ENCODE results near the gene ERICH6B. TPM values are rescaled to one million over a fixed set of nuclear protein-coding genes. Genes with fewer than 3 reads are reported as not detected.
"Not testable (repeated sequence)": the region's sequence is repeated elsewhere in the genome, so short reads cannot be mapped to it uniquely, and the experiment has no call there.

Gene ERICH6B
- not detected for total RNA-seq

DNA sequence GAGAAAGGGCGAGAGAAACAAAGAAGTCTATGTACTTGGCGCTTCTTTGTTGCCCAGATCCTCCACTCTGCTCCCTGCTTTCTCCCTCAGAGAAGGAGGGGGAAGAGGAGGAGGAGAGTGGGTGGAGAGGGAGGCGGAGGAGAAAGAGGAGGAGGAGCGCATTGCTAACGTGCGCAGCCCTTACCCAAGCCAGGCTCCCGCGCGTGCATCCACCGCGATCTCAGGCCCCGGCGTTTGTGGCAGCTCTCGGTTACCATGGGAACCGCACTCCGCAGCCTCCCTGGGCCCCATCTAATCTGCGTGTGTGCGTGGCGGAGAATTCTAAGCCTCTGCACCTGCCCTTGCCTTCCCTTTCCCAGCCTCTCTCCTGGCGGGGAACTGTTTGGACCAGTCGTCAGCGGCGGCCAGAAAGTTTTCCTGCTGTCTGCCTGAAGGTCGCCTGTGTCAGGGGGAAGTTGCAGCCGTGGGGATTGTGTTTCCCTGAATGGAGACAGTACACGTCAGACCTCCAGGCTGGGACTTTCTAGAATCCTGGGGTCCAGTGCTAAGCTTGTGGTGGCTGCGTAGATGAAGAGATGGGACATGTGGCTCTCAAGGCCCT, at the start of gene ERICH6B:
TSS of gene ERICH6B (minus strand) at position 239 of the 601 bp plus-strand sequence. CDS start 18,734 bp downstream, outside the sequence.
- Histone ChIP-seq H3K4me3 (peak within 1 kb of the TSS in 1 of 2 donors; percentile 31), H3K27me3 (peaks cover 28% of the 10 kb centered on the region), H3K27ac (no peak within 1 kb of the TSS), H3K4me1 (peaks cover 0 to 9% (median 0%) of the 10 kb centered on the region in 3 donors), H3K9me3 (no peaks in the 10 kb centered on the region), H3K36me3 (no peaks in the 10 kb centered on the region)
- ATAC-seq: peak; percentile 25
- WGBS, 2 donors (ENCODE audit: low coverage in 1 of 2): 6 to 19% methylated on average over 2 to 7 of the region's 27 CpGs
- no peak for TF ChIP-seq EP300 (IDR thresholded peaks at IDR 0.05)
- TF ChIP-seq, protein P1, sequence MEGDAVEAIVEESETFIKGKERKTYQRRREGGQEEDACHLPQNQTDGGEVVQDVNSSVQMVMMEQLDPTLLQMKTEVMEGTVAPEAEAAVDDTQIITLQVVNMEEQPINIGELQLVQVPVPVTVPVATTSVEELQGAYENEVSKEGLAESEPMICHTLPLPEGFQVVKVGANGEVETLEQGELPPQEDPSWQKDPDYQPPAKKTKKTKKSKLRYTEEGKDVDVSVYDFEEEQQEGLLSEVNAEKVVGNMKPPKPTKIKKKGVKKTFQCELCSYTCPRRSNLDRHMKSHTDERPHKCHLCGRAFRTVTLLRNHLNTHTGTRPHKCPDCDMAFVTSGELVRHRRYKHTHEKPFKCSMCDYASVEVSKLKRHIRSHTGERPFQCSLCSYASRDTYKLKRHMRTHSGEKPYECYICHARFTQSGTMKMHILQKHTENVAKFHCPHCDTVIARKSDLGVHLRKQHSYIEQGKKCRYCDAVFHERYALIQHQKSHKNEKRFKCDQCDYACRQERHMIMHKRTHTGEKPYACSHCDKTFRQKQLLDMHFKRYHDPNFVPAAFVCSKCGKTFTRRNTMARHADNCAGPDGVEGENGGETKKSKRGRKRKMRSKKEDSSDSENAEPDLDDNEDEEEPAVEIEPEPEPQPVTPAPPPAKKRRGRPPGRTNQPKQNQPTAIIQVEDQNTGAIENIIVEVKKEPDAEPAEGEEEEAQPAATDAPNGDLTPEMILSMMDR (IDR thresholded peaks at IDR 0.05): no peak
- TF ChIP-seq POLR2AphosphoS5 (IDR thresholded peaks at IDR 0.05): no peak
- TF ChIP-seq POLR2A (IDR thresholded peaks at IDR 0.05): no peak

DNA sequence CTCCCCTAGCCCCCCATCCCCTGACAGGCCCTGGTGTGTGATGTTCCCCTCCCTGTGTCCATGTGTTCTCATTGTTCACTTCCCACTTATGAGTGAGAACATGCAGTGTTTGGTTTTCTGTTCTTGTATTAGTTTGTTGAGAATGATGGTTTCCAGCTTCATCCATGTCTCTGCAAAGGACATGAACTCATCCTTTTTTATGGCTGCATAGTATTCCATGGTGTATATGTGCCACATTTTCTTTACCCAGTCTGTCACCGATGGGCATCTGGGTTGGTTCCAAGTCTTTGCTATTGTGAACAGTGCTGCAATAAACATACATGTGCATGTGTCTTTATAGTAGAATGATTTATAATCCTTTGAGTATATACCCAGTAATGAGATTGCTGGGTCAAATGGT, 47.4 kb upstream of the ERICH6B start:
- H3K36me3 ChIP-seq, H3K4me3 ChIP-seq, H3K4me1 ChIP-seq, H3K9me3 ChIP-seq, ATAC-seq, H3K27me3 ChIP-seq, H3K27ac ChIP-seq: not testable (repeated sequence)
- WGBS, 2 donors (ENCODE audit: low coverage in 1 of 2): 92% methylated on average over 1 of the region's 1 CpG; no CpG with 5 or more reads in 1 of the 2 donors

DNA sequence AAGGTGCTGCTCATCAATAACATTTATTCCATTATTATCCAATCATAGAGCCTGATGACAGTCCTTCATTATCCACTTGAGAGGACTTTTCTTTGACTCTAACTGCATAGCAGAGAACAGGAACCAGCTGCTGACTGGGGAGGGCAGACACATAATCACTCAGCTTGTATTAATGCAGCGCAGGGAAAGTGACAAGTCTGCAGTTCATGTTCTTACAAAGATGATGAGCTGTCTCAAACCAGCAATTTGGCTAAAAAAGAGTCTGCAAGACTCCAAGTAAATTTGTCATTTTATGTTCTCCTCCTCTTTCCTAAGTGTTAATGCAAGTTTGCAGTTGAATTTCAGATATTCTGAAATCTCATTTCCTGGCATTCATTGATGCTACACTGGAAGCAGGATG, 46.6 kb upstream of the ERICH6B start:
- Histone ChIP-seq H3K9me3 (peaks cover 0 to 8% (median 0%) of the 10 kb centered on the region in 3 donors), H3K4me1 (no peaks in the 10 kb centered on the region), H3K36me3 (no peaks in the 10 kb centered on the region), H3K4me3 (no peak overlapping the region), H3K27ac (no peak overlapping the region), H3K27me3 (no peaks in the 10 kb centered on the region)
- no peak for ATAC-seq
- WGBS, 2 donors (ENCODE audit: low coverage in 1 of 2): 17 to 20% methylated on average over 1 of the region's 1 CpG
- TF ChIP-seq, protein P1 (IDR thresholded peaks at IDR 0.05): no peak
- TF ChIP-seq EP300 (IDR thresholded peaks at IDR 0.05) (no peak), POLR2A (IDR thresholded peaks at IDR 0.05) (no peak), POLR2AphosphoS5 (IDR thresholded peaks at IDR 0.05) (no peak)

DNA sequence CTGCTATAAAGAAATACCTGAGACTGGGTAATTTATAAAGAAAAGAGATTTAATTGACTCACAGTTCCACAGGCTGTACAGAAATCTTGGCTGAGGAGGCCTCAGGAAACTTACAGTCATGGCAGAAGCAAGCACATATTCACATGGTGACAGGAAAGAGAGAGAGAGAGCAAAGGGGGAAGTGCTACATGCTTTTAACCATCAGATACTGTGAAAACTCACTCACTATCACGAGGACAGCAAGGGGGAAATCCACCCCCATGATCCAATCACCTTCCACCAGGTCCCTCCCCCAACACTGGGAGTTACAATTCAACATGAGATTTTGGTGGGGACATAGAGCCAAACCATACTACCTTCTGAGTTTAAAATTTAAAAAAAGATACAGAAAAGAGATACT, 44.9 kb upstream of the ERICH6B start:
- H3K36me3 ChIP-seq, H3K4me1 ChIP-seq, H3K4me3 ChIP-seq, H3K9me3 ChIP-seq, ATAC-seq, H3K27ac ChIP-seq, H3K27me3 ChIP-seq: not testable (repeated sequence)
- 33% methylated on average over 1 of the region's 1 CpG for WGBS, 2 donors (ENCODE audit: low coverage in 1 of 2)

DNA sequence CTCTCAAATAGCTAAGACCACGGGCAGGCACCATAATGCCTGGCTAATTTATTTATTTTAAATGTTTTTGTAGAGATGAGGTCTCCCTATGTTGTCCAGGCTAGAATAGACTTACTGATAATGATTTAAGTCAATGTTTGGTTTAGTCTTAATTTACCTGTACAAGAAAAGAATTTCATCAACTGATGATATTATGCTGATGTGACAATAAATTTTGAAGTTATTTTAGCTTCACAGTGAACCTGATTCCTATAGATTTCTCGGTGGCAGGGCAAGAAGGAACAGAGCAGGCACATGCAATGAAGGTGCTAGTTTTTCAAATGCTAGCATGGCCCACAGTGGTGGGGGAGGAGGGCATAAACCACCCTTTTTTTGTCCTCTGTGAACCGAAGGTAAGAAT, 44.0 kb upstream of the ERICH6B start:
- 67 to 80% methylated on average over 2 to 3 of the region's 3 CpGs for WGBS, 2 donors (ENCODE audit: low coverage in 1 of 2)
- no peak for ATAC-seq
- H3K4me1 ChIP-seq: no peaks in the 10 kb centered on the region

More for the DNA sequence above, 44.0 kb upstream of the ERICH6B start:
- H3K27me3 ChIP-seq: no peaks in the 10 kb centered on the region
- peaks cover 0 to 8% (median 0%) of the 10 kb centered on the region in 3 donors for H3K9me3 ChIP-seq
- H3K4me3 ChIP-seq: no peak overlapping the region
- H3K27ac ChIP-seq: no peak overlapping the region
- H3K36me3 ChIP-seq: no peaks in the 10 kb centered on the region
- TF ChIP-seq, protein P1 (IDR thresholded peaks at IDR 0.05): no peak
- TF ChIP-seq EP300 (IDR thresholded peaks at IDR 0.05) (no peak), POLR2AphosphoS5 (IDR thresholded peaks at IDR 0.05) (no peak), POLR2A (IDR thresholded peaks at IDR 0.05) (no peak)

Data from gastroesophageal sphincter (tissue), 4 donors.